Measurements from ENCODE around the gene DMRTA2. TPM values are rescaled to one million over a fixed set of nuclear protein-coding genes. Genes with fewer than 3 reads are reported as not detected.

The DMRTA2 gene
- total RNA-seq (not detected), total RNA-seq (0 to 0.13 (median 0) reads per million in 172 experiments)
- 0.03 TPM for polyA plus RNA-seq (2013, experiment 1 of 2)
- not detected for polyA plus RNA-seq (2013, experiment 2 of 2)

GRCh38 chr1:50422946-50423669 lies at the start of gene DMRTA2:
TSS of gene DMRTA2 (minus strand) at chr1:50423443. CDS start at chr1:50421536, 1,907 bp downstream.
- Histone ChIP-seq H3K27me3 (ENCODE audit: control insufficient read depth in 1 of 2, insufficient read depth in 2 of 2, low read length in 2 of 2) (peaks cover 75 to 89% of the 10 kb centered on the region in 2 experiments), H3K4me3 (ENCODE audit: low read length) (peak within 1 kb of the TSS; percentile 47), H3K4me1 (ENCODE audit: insufficient read depth, low read length) (peaks cover 42% of the 10 kb centered on the region), H3K9me3 (ENCODE audit: control insufficient read depth in 1 of 2, insufficient read depth in 1 of 2, low read length in 2 of 2) (peaks cover 0 to 41% of the 10 kb centered on the region in 2 experiments), H3K36me3 (ENCODE audit: insufficient read depth, low read length) (no peaks in the 10 kb centered on the region), H3K27ac (ENCODE audit: low read depth in 1 of 2, low read length in 2 of 2) (no peak within 1 kb of the TSS)
- DNase-seq: no peak
- POLR2A ChIA-PET: no interaction called here
- intact Hi-C loops (cut with DNase I, micrococcal nuclease): no loop called here
- no peak for ATAC-seq (ENCODE audit: poor library complexity)
- Mint-ChIP-seq H3K36me3 (ENCODE audit: low read depth) (no peaks in the 10 kb centered on the region), H3K27me3 (peaks cover 79% of the 10 kb centered on the region), H3K4me3 (peak within 1 kb of the TSS; percentile 83), H3K9me3 (no peaks in the 10 kb centered on the region), H3K27ac (no peak within 1 kb of the TSS), H3K4me1 (ENCODE audit: low read depth) (peaks cover 46% of the 10 kb centered on the region)
- CTCF ChIA-PET: no interaction called here
- TF ChIP-seq CTCF (IDR thresholded peaks at IDR 0.05): no peak

GRCh38 chr1:50471967-50472366 lies 48.7 kb upstream of the DMRTA2 start:
- Mint-ChIP-seq H3K4me1 (ENCODE audit: low read depth) (no peaks in the 10 kb centered on the region), H3K27ac (no peak overlapping the region), H3K9me3 (no peaks in the 10 kb centered on the region), H3K4me3 (no peak overlapping the region), H3K27me3 (no peaks in the 10 kb centered on the region), H3K36me3 (ENCODE audit: low read depth) (peaks cover 64% of the 10 kb centered on the region)
- ChIA-PET CTCF (no interaction called here), POLR2A (no interaction called here)
- intact Hi-C loops (cut with DNase I, micrococcal nuclease): no loop called here
- DNase-seq (no peak), ATAC-seq (ENCODE audit: poor library complexity) (no peak)
- H3K27ac ChIP-seq (ENCODE audit: low read depth in 1 of 2, low read length in 2 of 2): no peak overlapping the region
- no peaks in the 10 kb centered on the region for H3K4me1 ChIP-seq (ENCODE audit: insufficient read depth, low read length)
- no peaks in the 10 kb centered on the region for H3K9me3 ChIP-seq (ENCODE audit: control insufficient read depth in 1 of 2, insufficient read depth in 1 of 2, low read length in 2 of 2)
- TF ChIP-seq CTCF (IDR thresholded peaks at IDR 0.05): no peak
- no peaks in the 10 kb centered on the region for H3K27me3 ChIP-seq (ENCODE audit: control insufficient read depth in 1 of 2, insufficient read depth in 2 of 2, low read length in 2 of 2)
- no peak overlapping the region for H3K4me3 ChIP-seq (ENCODE audit: low read length)
- H3K36me3 ChIP-seq (ENCODE audit: insufficient read depth, low read length): peaks cover 22% of the 10 kb centered on the region

GRCh38 chr1:50462964-50463363 lies 39.7 kb upstream of the DMRTA2 start:
- CTCF ChIA-PET: no interaction called here
- H3K4me1 Mint-ChIP-seq (ENCODE audit: low read depth): no peaks in the 10 kb centered on the region
- no peaks in the 10 kb centered on the region for H3K9me3 Mint-ChIP-seq
- H3K4me3 Mint-ChIP-seq: no peak overlapping the region
- H3K36me3 Mint-ChIP-seq (ENCODE audit: low read depth): peaks cover 32% of the 10 kb centered on the region
- POLR2A ChIA-PET: no interaction called here
- intact Hi-C loops (cut with DNase I, micrococcal nuclease): no loop called here
- Histone ChIP-seq H3K36me3 (ENCODE audit: insufficient read depth, low read length) (peaks cover 2% of the 10 kb centered on the region), H3K4me3 (ENCODE audit: low read length) (no peak overlapping the region), H3K4me1 (ENCODE audit: insufficient read depth, low read length) (no peaks in the 10 kb centered on the region), H3K27me3 (ENCODE audit: control insufficient read depth in 1 of 2, insufficient read depth in 2 of 2, low read length in 2 of 2) (no peaks in the 10 kb centered on the region), H3K27ac (ENCODE audit: low read depth in 1 of 2, low read length in 2 of 2) (no peak overlapping the region), H3K9me3 (ENCODE audit: control insufficient read depth in 1 of 2, insufficient read depth in 1 of 2, low read length in 2 of 2) (no peaks in the 10 kb centered on the region)
- no peak for TF ChIP-seq CTCF (IDR thresholded peaks at IDR 0.05)
- no peaks in the 10 kb centered on the region for H3K27me3 Mint-ChIP-seq
- ATAC-seq (ENCODE audit: poor library complexity) (no peak), DNase-seq (no peak)
- H3K27ac Mint-ChIP-seq: no peak overlapping the region

Data from CD4-positive, alpha-beta T cell (primary cell).